ENCODE measurements around the gene SPAG17.
A peak's percentile ranks its signal among the peaks of the same experiment; 100 is the strongest.

Gene SPAG17

GRCh38 chr1:118159569-118159968 is 25.5 kb downstream of the SPAG17 start:
- DNase-seq = no peak

- DNase-seq = no peak
Observed at GRCh38 chr1:118158924-118159323, 26.1 kb downstream of the SPAG17 start.

- DNase-seq = no peak
Observed at GRCh38 chr1:118157506-118157905, 27.5 kb downstream of the SPAG17 start.

GRCh38 chr1:118155106-118155505 is 29.9 kb downstream of the SPAG17 start:
- DNase-seq = no peak

- DNase-seq = no peak
Observed at GRCh38 chr1:118154220-118154619, 30.8 kb downstream of the SPAG17 start.

- DNase-seq = peak; percentile 37 to 67
Observed at GRCh38 chr1:118151312-118151937, 33.6 kb downstream of the SPAG17 start.

- DNase-seq = no peak
Observed at GRCh38 chr1:118149799-118150198, 35.2 kb downstream of the SPAG17 start.

- no peak for DNase-seq
Observed at GRCh38 chr1:118148034-118148433, 37.0 kb downstream of the SPAG17 start.

- no peak for DNase-seq
Observed at GRCh38 chr1:118147522-118147921, 37.5 kb downstream of the SPAG17 start.

- no peak for DNase-seq
Observed at GRCh38 chr1:118145721-118146120, 39.3 kb downstream of the SPAG17 start.

- no peak for DNase-seq
Observed at GRCh38 chr1:118144684-118145083, 40.3 kb downstream of the SPAG17 start.

- DNase-seq = no peak
Observed at GRCh38 chr1:118143831-118144230, 41.2 kb downstream of the SPAG17 start.

- DNase-seq = no peak
Observed at GRCh38 chr1:118143121-118143520, 41.9 kb downstream of the SPAG17 start.

- no peak for DNase-seq
Observed at GRCh38 chr1:118142546-118142945, 42.5 kb downstream of the SPAG17 start.

GRCh38 chr1:118137900-118138299 is 47.1 kb downstream of the SPAG17 start:
- no peak for DNase-seq

GRCh38 chr1:118136187-118136941 is 48.7 kb downstream of the SPAG17 start:
- no peak for DNase-seq

GRCh38 chr1:118132000-118132399 is 53.0 kb downstream of the SPAG17 start:
- DNase-seq = no peak

- no peak for DNase-seq
Observed at GRCh38 chr1:118128761-118129160, 56.3 kb downstream of the SPAG17 start.

GRCh38 chr1:118124064-118124463 is 61.0 kb downstream of the SPAG17 start:
- DNase-seq = no peak

GRCh38 chr1:118123116-118123839 is 61.8 kb downstream of the SPAG17 start:
- DNase-seq = no peak

GRCh38 chr1:118122234-118123004 is 62.6 kb downstream of the SPAG17 start:
- DNase-seq = no peak

GRCh38 chr1:118118873-118119463 is 66.1 kb downstream of the SPAG17 start:
- no peak for DNase-seq

GRCh38 chr1:118118469-118118868 is 66.6 kb downstream of the SPAG17 start:
- no peak for DNase-seq
